Loucy (cell line): ENCODE results near the gene PRSS50.

Experiments
- EZH2phosphoT487 ChIP-seq: fragments of 200-600 bp; IDR thresholded peaks from 2 replicates; pipeline ENCODE4 v1.6.1; 2018; ENCODE audit warnings: antibody characterized with exemption, mild to moderate bottlenecking, moderate library complexity, borderline replicate concordance
- TF ChIP-seq, protein P1 (sequence below): fragments of 200-600 bp; sonication (generic); conservative IDR thresholded peaks from 2 replicates; pipeline ENCODE4 v1.5.1; 2014; ENCODE audit warnings: mild to moderate bottlenecking, antibody characterized with exemption, low read length

DNA sequence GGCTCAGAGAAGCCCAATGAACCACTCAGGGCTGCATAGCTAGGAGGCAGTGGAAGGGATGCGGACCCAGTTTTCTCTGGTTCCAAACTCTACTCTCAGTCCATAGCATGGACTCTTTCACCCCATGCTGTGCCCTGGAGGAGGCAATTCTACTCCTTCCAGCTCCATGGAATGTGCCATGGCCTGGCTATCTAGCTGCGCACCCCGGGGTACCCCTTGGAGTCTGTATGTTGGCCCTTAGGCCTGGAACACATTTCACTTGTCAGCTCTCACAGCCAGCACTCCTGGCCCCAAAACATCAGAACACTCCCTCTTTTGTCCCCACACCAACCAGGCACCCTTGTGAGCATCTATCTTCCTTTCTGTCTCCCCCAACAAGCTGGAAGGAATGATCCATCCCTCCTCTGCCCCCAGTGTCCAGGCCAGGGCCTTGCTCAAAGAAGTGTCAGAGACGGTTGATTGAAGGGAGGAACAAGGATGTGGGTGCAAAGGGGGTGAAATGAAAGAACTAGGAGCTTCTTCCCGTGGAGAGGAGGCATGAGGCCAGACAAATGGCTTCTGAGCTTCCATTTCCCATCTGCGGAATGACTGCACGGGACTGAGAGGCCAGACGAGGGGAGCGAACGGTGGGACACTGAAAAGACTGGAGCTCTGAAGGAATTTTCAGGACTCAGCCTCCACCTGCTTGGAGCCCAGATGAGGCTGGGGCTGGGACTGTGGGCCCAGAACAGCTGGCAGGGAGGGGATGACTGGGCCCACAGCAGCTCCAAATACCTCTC is 2.8 kb downstream of the PRSS50 start:
- TF ChIP-seq, protein P1, sequence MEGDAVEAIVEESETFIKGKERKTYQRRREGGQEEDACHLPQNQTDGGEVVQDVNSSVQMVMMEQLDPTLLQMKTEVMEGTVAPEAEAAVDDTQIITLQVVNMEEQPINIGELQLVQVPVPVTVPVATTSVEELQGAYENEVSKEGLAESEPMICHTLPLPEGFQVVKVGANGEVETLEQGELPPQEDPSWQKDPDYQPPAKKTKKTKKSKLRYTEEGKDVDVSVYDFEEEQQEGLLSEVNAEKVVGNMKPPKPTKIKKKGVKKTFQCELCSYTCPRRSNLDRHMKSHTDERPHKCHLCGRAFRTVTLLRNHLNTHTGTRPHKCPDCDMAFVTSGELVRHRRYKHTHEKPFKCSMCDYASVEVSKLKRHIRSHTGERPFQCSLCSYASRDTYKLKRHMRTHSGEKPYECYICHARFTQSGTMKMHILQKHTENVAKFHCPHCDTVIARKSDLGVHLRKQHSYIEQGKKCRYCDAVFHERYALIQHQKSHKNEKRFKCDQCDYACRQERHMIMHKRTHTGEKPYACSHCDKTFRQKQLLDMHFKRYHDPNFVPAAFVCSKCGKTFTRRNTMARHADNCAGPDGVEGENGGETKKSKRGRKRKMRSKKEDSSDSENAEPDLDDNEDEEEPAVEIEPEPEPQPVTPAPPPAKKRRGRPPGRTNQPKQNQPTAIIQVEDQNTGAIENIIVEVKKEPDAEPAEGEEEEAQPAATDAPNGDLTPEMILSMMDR: no peak
- no peak for TF ChIP-seq EZH2phosphoT487
